ENCODE measurements around the gene PDIA6.

GRCh38 chr2:10828346-10828745, 15.8 kb upstream of the PDIA6 start:
- no peak for TF ChIP-seq CTCF (IDR thresholded peaks at IDR 0.05)
- no peak for TF ChIP-seq EZH2 (IDR thresholded peaks at IDR 0.05; ENCODE audit: borderline replicate concordance, insufficient read depth, low read depth, low read length, poor library complexity, severe bottlenecking)

Data from B cell (primary cell).